A549 (cell line): ENCODE results near the gene FMNL2. TPM values are rescaled to one million over a fixed set of nuclear protein-coding genes. Genes with fewer than 3 reads are reported as not detected.
A peak's percentile ranks its signal among the peaks of the same experiment; 100 is the strongest.

Source experiments
- ATAC-seq, 2 experiments: fragments of 200-7000 bp in 1 of 2; fragments of >200 bp in 1 of 2; cut with Nextera tagmentation in 1 of 2; cut with Tn5 transposase in 1 of 2; 3 replicates each; pipeline versions ENCODE4 v1.8.0 to v1.9.1; 2018 to 2020; ENCODE audit warnings: mild to moderate bottlenecking in 1 of 2, moderate library complexity in 1 of 2
- CTCF ChIA-PET: fragments of 300-600 bp; sonication (Branson Sonifier 250); formaldehyde crosslinking; extraction: SDS; loops from one replicate; lab custom pipeline; 2021; ENCODE audit warnings: antibody characterized with exemption, inconsistent platforms; lab: Yijun Ruan, JAX
- POLR2A ChIA-PET: fragments of 350-600 bp; formaldehyde crosslinking; extraction: SDS; loops from one replicate; lab custom pipeline; 2021; ENCODE audit warnings: antibody characterized with exemption, inconsistent platforms; lab: Yijun Ruan, JAX
- DNase-seq, 2 experiments: peaks; one replicate each; pipeline versions ENCODE4 v3.0.0 to v3.0.0-alpha.2; 2011 to 2016; ENCODE audit warnings: low read depth in 1 of 2, low spot score in 1 of 2
- FAIRE-seq: peaks from 2 replicates; lab custom pipeline; 2011; peaks lifted over from hg19 to GRCh38; lab: Jason Lieb, UNC
- H3K27ac ChIP-seq, 2 experiments: fragments of >200 bp; sonication (Bioruptor Twin); formaldehyde crosslinking; 3 replicates each; pipeline ENCODE4 v1.5.1; 2016 to 2017
- H3K4me1 ChIP-seq: fragments of >200 bp; sonication (Bioruptor Twin); formaldehyde crosslinking; 3 replicates; pipeline ENCODE4 v1.6.1; 2016
- H3K4me2 ChIP-seq: fragments of >200 bp; sonication (Bioruptor Twin); formaldehyde crosslinking; 3 replicates; pipeline ENCODE4 v1.6.1; 2016
- H3K4me3 ChIP-seq: fragments of >200 bp; sonication (Bioruptor Twin); formaldehyde crosslinking; 3 replicates; pipeline ENCODE4 v1.5.1; 2016
- H3K9me3 ChIP-seq: fragments of >200 bp; sonication (Bioruptor Twin); formaldehyde crosslinking; 3 replicates; pipeline ENCODE4 v1.6.1; 2016
- BHLHE40 ChIP-seq: IDR thresholded peaks from 2 replicates; pipeline ENCODE4 v1.6.1; 2012; ENCODE audit warnings: low read depth, low read length, inconsistent platforms
- CEBPB ChIP-seq, 2 experiments: fragments of >200 bp in 1 of 2; sonication (Bioruptor Twin) in 1 of 2; formaldehyde crosslinking in 1 of 2; IDR thresholded peaks; 2 replicates each; pipeline ENCODE4 v1.6.1; 2012 to 2016
- EP300 ChIP-seq, 2 experiments: fragments of >200 bp; sonication (Bioruptor Twin); formaldehyde crosslinking; IDR thresholded peaks; 2 replicates in 1 of 2; 3 replicates in 1 of 2; pipeline ENCODE4 v1.6.1; 2016 to 2017
- FOSL2 ChIP-seq, 2 experiments: fragments of 450-650 bp in 1 of 2; fragments of >200 bp in 1 of 2; sonication (Bioruptor Twin) in 1 of 2; formaldehyde crosslinking; IDR thresholded peaks; 2 replicates each; pipeline versions ENCODE4 v1.5.0 to v1.6.1; 2016 to 2020; ENCODE audit warnings: mild to moderate bottlenecking in 1 of 2, moderate library complexity in 1 of 2
- GATA3 ChIP-seq: IDR thresholded peaks from 2 replicates; pipeline ENCODE4 v1.6.1; 2012; ENCODE audit warnings: borderline replicate concordance
- HOXA7 ChIP-seq: fragments of 250-450 bp; sonication (Bioruptor Pico); IDR thresholded peaks from 2 replicates; pipeline ENCODE4 v1.5.0; 2020; ENCODE audit warnings: mild to moderate bottlenecking, moderate library complexity
- KDM1A ChIP-seq: fragments of 200-600 bp; sonication (generic); IDR thresholded peaks from 2 replicates; pipeline ENCODE4 v1.6.1; 2016; ENCODE audit warnings: low read depth, mild to moderate bottlenecking
- MAZ ChIP-seq: fragments of 150-350 bp; IDR thresholded peaks from 2 replicates; pipeline ENCODE4 v1.6.1; 2014; ENCODE audit warnings: antibody characterized with exemption, low read depth, low read length, borderline replicate concordance
- NFE2L2 ChIP-seq: fragments of 150-350 bp; conservative IDR thresholded peaks from 2 replicates; pipeline ENCODE4 v1.6.1; 2014; ENCODE audit warnings: low read length
- NPAS2 ChIP-seq: fragments of 250-450 bp; sonication (Bioruptor Pico); IDR thresholded peaks from 2 replicates; pipeline ENCODE4 v1.8.0; 2022; ENCODE audit warnings: mild to moderate bottlenecking, moderate library complexity, borderline replicate concordance
- NR3C1 ChIP-seq: fragments of >200 bp; sonication (Bioruptor Twin); formaldehyde crosslinking; IDR thresholded peaks from 3 replicates; pipeline ENCODE4 v1.6.1; 2017
- POLR2A ChIP-seq: IDR thresholded peaks from 2 replicates; pipeline ENCODE4 v1.6.1; 2012; ENCODE audit warnings: mild to moderate bottlenecking, low read length
- RAD21 ChIP-seq, 2 experiments: fragments of >200 bp in 1 of 2; sonication (Bioruptor Twin) in 1 of 2; formaldehyde crosslinking in 1 of 2; IDR thresholded peaks in 1 of 2; conservative IDR thresholded peaks in 1 of 2; 2 replicates in 1 of 2; 3 replicates in 1 of 2; pipeline ENCODE4 v1.6.1; 2012 to 2018; ENCODE audit warnings: inconsistent platforms in 1 of 2
- RFX5 ChIP-seq: fragments of 450-650 bp; IDR thresholded peaks from 2 replicates; pipeline ENCODE4 v1.7.1; 2014; ENCODE audit warnings: antibody characterized with exemption, mild to moderate bottlenecking, moderate library complexity
- TP53 ChIP-seq: fragments of 250-450 bp; sonication (Bioruptor Pico); IDR thresholded peaks from 2 replicates; pipeline ENCODE4 v1.5.0; 2021; ENCODE audit warnings: mild to moderate bottlenecking, moderate library complexity
- ZC3H11A ChIP-seq: fragments of 450-650 bp; IDR thresholded peaks from 2 replicates; pipeline ENCODE4 v1.6.1; 2014; ENCODE audit warnings: antibody characterized with exemption, mild to moderate bottlenecking
- ZNF302 ChIP-seq: fragments of 250-450 bp; sonication (Bioruptor Pico); IDR thresholded peaks from 2 replicates; pipeline ENCODE4 v1.9.0; 2021; ENCODE audit warnings: inconsistent platforms, mild to moderate bottlenecking, moderate library complexity
- WGBS: methylation state at CpG from one replicate; pipeline ENCODE4 v1.1.6; 2017; ENCODE audit errors: missing lambda C conversion rate; 5-methylcytosine and 5-hydroxymethylcytosine counted together
- polyA plus RNA-seq, 4 experiments: library from polyadenylated mRNA; depleted of rRNA in 3 of 4; stranded (reverse); fragments of >200 nt; fragmentation: RNase III in 1 of 4; extraction: RNeasy Plus Mini Kit Qiagen cat#74134 plus additional on column Dnase treatment in 1 of 4; gene quantifications; 2 replicates in 3 of 4; 3 replicates in 1 of 4; pipeline ENCODE4 v1.2.3, GENCODE V29; 2011 to 2017
- TF ChIP-seq, protein P1 (sequence below): IDR thresholded peaks from 2 replicates; pipeline ENCODE4 v1.6.1; 2012
- TF ChIP-seq, protein P2 (sequence below): fragments of 250-450 bp; sonication (Bioruptor Pico); IDR thresholded peaks from 2 replicates; pipeline ENCODE4 v1.5.0; 2020; ENCODE audit warnings: low read depth, mild to moderate bottlenecking, moderate library complexity
- TF ChIP-seq, protein P3 (sequence below): fragments of >200 bp; sonication (Bioruptor Twin); formaldehyde crosslinking; IDR thresholded peaks from 3 replicates; pipeline ENCODE4 v1.5.1; 2016
- TF ChIP-seq, protein P4 (sequence below): IDR thresholded peaks from 2 replicates; pipeline ENCODE4 v1.6.1; 2012; ENCODE audit warnings: low read depth, borderline replicate concordance

The FMNL2 gene
- polyA plus RNA-seq, 2 of the 4 experiments (the other 2 are of a cell fraction), result 27.9 to 36.5 TPM

DNA sequence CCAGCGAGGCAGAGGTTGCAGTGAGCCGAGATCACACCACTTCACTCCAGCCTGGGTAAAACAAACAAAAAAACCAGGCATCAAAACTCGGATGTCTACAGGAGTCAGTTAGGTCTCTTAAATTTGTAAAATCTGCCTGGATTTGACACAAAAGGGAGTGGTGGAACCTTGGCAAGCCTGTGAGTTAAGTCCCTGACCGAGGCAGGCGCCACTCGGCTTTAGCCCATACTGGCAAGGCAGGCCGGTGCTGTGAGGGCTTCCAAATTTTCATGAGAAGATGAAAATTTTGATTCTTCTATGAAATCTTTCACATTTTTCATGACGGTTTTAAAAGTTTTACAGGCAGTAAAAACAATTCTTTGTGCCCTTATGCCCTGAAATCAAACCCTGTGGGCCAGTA, 165.8 kb downstream of the FMNL2 start:
- 86% methylated on average over 8 of the region's 8 CpGs for WGBS
- POLR2A ChIA-PET, result no interaction called here
- Histone ChIP-seq H3K4me1 (peaks cover 63% of the 10 kb centered on the region), H3K9me3 (peaks cover 10% of the 10 kb centered on the region; the same call in 1 of the 3 replicates), H3K4me3 (no peak overlapping the region), H3K27ac (peak overlapping the region; percentile 57 to 92; a peak in 4 of 6 replicates), H3K4me2 (no peak overlapping the region)
- DNase-seq, result no peak
- no peak for ATAC-seq
- TF ChIP-seq HOXA7, result no peak
- TF ChIP-seq, protein P1, sequence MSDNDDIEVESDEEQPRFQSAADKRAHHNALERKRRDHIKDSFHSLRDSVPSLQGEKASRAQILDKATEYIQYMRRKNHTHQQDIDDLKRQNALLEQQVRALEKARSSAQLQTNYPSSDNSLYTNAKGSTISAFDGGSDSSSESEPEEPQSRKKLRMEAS, result no peak
- TF ChIP-seq, protein P2, sequence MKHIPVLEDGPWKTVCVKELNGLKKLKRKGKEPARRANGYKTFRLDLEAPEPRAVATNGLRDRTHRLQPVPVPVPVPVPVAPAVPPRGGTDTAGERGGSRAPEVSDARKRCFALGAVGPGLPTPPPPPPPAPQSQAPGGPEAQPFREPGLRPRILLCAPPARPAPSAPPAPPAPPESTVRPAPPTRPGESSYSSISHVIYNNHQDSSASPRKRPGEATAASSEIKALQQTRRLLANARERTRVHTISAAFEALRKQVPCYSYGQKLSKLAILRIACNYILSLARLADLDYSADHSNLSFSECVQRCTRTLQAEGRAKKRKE, result no peak
- TF ChIP-seq EP300 (IDR thresholded peaks at IDR 0.05), result no peak
- no peak for TF ChIP-seq NR3C1
- no peak for FAIRE-seq
- CTCF ChIA-PET, result no interaction called here

DNA sequence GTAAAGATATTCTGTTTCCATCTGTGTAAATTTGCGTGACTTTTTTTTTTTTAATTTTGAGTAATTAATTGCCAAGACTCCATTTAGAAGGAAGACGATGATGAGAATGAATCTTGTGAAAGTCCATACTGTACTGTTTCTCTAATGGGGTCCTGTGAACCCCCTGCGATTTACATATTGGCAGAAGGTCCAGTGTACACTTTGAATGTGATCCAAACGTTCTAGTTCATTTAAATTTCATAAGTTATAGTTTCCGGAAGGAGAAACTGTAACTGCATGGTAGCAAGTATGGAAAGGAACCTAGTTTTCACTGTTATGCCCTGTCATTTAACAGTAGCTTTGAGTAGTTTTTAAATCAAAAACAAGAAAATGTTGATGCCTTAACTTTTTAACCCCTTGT, 166.7 kb downstream of the FMNL2 start:
- H3K27ac ChIP-seq, result peak overlapping the region; percentile 57 to 92; a peak in 2 of 6 replicates
- no peak overlapping the region for H3K4me2 ChIP-seq
- ChIA-PET CTCF (no interaction called here), POLR2A (no interaction called here)
- peaks cover 72% of the 10 kb centered on the region for H3K4me1 ChIP-seq
- FAIRE-seq, result no peak
- no peak for DNase-seq
- H3K9me3 ChIP-seq, result peaks cover 5% of the 10 kb centered on the region; the same call in 1 of the 3 replicates
- TF ChIP-seq, protein P2, result no peak
- no peak for ATAC-seq
- WGBS, result 93% methylated on average over 5 of the region's 5 CpGs
- no peak overlapping the region for H3K4me3 ChIP-seq

DNA sequence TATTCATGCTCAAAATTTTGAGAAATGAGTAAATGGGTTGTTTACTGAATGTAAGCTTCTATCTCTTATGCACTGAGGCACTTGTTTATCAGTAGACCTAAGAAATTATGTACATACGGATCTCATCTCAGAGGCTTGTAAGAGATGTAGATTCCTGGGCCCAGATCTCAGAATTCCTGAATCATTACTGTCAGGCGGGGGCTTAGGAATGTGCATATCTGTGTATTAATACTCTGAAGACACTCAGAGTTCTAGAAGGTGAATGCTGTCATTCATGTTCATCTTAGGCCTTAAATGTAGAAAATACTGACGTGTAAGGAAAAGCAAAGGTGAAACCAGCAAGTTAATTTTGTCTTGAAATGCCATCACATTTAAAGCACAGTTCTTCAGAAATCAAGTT, 169.6 kb downstream of the FMNL2 start:
- H3K9me3 ChIP-seq, result no peaks in the 10 kb centered on the region
- 8% methylated on average over 3 of the region's 3 CpGs for WGBS
- peak; percentile 50 to 77; a peak in 5 of 6 replicates for ATAC-seq
- peaks cover 69% of the 10 kb centered on the region for H3K4me1 ChIP-seq
- peak overlapping the region; percentile 90 to 92 for H3K27ac ChIP-seq
- TF ChIP-seq, protein P1, result peak; percentile 23; the same call in 1 of the 2 replicates
- TF ChIP-seq, protein P3, sequence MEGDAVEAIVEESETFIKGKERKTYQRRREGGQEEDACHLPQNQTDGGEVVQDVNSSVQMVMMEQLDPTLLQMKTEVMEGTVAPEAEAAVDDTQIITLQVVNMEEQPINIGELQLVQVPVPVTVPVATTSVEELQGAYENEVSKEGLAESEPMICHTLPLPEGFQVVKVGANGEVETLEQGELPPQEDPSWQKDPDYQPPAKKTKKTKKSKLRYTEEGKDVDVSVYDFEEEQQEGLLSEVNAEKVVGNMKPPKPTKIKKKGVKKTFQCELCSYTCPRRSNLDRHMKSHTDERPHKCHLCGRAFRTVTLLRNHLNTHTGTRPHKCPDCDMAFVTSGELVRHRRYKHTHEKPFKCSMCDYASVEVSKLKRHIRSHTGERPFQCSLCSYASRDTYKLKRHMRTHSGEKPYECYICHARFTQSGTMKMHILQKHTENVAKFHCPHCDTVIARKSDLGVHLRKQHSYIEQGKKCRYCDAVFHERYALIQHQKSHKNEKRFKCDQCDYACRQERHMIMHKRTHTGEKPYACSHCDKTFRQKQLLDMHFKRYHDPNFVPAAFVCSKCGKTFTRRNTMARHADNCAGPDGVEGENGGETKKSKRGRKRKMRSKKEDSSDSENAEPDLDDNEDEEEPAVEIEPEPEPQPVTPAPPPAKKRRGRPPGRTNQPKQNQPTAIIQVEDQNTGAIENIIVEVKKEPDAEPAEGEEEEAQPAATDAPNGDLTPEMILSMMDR, result no peak
- TF ChIP-seq GATA3 (peak; percentile 49; the same call in 1 of the 2 replicates), CEBPB (IDR thresholded peaks at IDR 0.05) (peak in 1 of 2 experiments; percentile 6; a peak in 1 of 4 replicates), EP300 (IDR thresholded peaks at IDR 0.05) (peak in 1 of 2 experiments; percentile 29; a peak in 1 of 5 replicates), RAD21 (conservative IDR thresholded peaks at IDR 0.05 in 1 of 2, IDR thresholded peaks at IDR 0.05 in 1 of 2) (0 out of 5 replicates have a peak, but pooled peaks of 1 of the 2 experiments have one; percentile 5), NPAS2 (CRISPR knock-in tag) (no peak), FOSL2 (IDR thresholded peaks at IDR 0.05) (no peak), FOSL2 (CRISPR knock-in tag; IDR thresholded peaks at IDR 0.05) (peak; percentile 69), KDM1A (no peak)
- TF ChIP-seq, all 56 proteins: peak for 6
- H3K4me3 ChIP-seq, result no peak overlapping the region; the same call in 2 of the 3 replicates
- no peak for FAIRE-seq
- ChIA-PET POLR2A (no interaction called here), CTCF (no interaction called here)
- DNase-seq, result peak; percentile 49 to 63
- peak overlapping the region; percentile 81 for H3K4me2 ChIP-seq

DNA sequence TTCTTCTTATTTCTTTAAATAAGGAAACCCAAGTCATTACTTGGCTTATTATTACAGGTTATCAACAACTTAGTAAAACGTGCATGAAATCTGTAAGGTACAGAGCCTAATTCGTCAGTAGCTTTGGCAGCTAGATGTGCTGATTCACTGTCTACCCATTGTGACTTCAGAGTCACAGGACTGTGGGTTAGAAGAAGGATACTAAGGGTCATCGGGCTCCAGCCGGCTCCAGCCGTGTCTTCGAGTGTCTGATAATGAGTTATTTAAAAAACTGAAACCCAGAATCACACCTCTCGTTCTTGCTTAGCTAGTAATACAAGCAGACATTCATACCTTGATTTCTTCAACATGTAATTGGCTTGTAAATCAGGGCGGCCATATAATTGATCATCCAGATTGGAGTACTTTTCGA, 170.5 kb downstream of the FMNL2 start:
- H3K4me2 ChIP-seq, result peak overlapping the region; percentile 81
- no peak overlapping the region; the same call in 2 of the 3 replicates for H3K4me3 ChIP-seq
- 5% methylated on average over 9 of the region's 9 CpGs for WGBS
- H3K9me3 ChIP-seq, result no peaks in the 10 kb centered on the region
- POLR2A ChIA-PET, result interaction anchor here (0.5 to 0.9 kb wide), 2 partner anchors 38 to 84 kb away, joined by 3 read pairs; no protein-coding TSS in a partner anchor
- CTCF ChIA-PET, result interaction anchor here (0.7 kb wide), 1 partner anchor 21 kb away, joined by 3 read pairs; no protein-coding TSS in a partner anchor
- peaks cover 60% of the 10 kb centered on the region for H3K4me1 ChIP-seq
- peak; percentile 7 for FAIRE-seq
- ATAC-seq, result peak; percentile 88 to 96
- DNase-seq, result peak; percentile 69 to 88
- H3K27ac ChIP-seq, result peak overlapping the region; percentile 90 to 92
- TF ChIP-seq CEBPB (IDR thresholded peaks at IDR 0.05) (no peak), NFE2L2 (peak; percentile 75), RFX5 (no peak), HOXA7 (no peak), MAZ (no peak), BHLHE40 (no peak), TP53 (CRISPR knock-in tag) (no peak), ZNF302 (CRISPR knock-in tag) (no peak), ZC3H11A (no peak), POLR2A (no peak)
- TF ChIP-seq, protein P3, result no peak
- TF ChIP-seq, protein P4, sequence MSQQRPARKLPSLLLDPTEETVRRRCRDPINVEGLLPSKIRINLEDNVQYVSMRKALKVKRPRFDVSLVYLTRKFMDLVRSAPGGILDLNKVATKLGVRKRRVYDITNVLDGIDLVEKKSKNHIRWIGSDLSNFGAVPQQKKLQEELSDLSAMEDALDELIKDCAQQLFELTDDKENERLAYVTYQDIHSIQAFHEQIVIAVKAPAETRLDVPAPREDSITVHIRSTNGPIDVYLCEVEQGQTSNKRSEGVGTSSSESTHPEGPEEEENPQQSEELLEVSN, result no peak
- TF ChIP-seq, protein P1, result 0 out of 2 replicates have a peak, but pooled peaks have one; percentile 29
